H1 (cell line): Measurements from ENCODE around the gene GULP1.

Source experiments
- CREB1 ChIP-seq: IDR thresholded peaks from 2 replicates; pipeline ENCODE4 v1.6.1; 2012; ENCODE audit warnings: inconsistent platforms
- EP300 ChIP-seq, 2 experiments: IDR thresholded peaks; 1 replicate in 1 of 2; 2 replicates in 1 of 2; pipeline ENCODE4 v1.6.1; 2011 to 2012; ENCODE audit warnings: low read depth in 2 of 2, low read length in 2 of 2, mild to moderate bottlenecking in 2 of 2, borderline replicate concordance in 1 of 2, inconsistent platforms in 1 of 2, moderate library complexity in 1 of 2
- EZH2 ChIP-seq: fragments of 200-600 bp; sonication (generic); IDR thresholded peaks from 2 replicates; pipeline ENCODE4 v1.7.1; 2012; ENCODE audit warnings: low read depth, mild to moderate bottlenecking, moderate library complexity, low read length, inconsistent platforms; ENCODE audit not compliant: severe bottlenecking
- HDAC6 ChIP-seq: IDR thresholded peaks from one replicate; pipeline ENCODE4 v1.7.1; 2012; ENCODE audit warnings: low read depth, mild to moderate bottlenecking, inconsistent platforms, low read length, moderate library complexity
- RFX5 ChIP-seq: IDR thresholded peaks from 2 replicates; pipeline ENCODE4 v1.6.1; 2011; ENCODE audit warnings: low read depth, low read length, improper control_type of control experiment, borderline replicate concordance
- ZNF274 ChIP-seq: IDR thresholded peaks from 2 replicates; pipeline ENCODE4 v1.7.0; 2012; ENCODE audit warnings: low read length, borderline replicate concordance; ENCODE audit errors: extremely low read depth
- TF ChIP-seq, protein P1 (sequence below): IDR thresholded peaks from 2 replicates; pipeline ENCODE4 v1.6.1; 2011; ENCODE audit warnings: low read length, improper control_type of control experiment
- TF ChIP-seq, protein P2 (sequence below), 3 experiments: IDR thresholded peaks; 1 replicate in 2 of 3; 2 replicates in 1 of 3; pipeline versions ENCODE4 v1.5.1 to v1.6.1; 2011; ENCODE audit warnings: low read length in 3 of 3, mild to moderate bottlenecking in 3 of 3, inconsistent platforms in 2 of 3, low read depth in 1 of 3, moderate library complexity in 1 of 3; ENCODE audit not compliant: insufficient read depth in 1 of 3; ENCODE audit errors: control extremely low read depth in 1 of 3
- TF ChIP-seq, protein P3 (sequence below): IDR thresholded peaks from 2 replicates; pipeline ENCODE4 v1.6.1; 2012; ENCODE audit warnings: inconsistent platforms

DNA sequence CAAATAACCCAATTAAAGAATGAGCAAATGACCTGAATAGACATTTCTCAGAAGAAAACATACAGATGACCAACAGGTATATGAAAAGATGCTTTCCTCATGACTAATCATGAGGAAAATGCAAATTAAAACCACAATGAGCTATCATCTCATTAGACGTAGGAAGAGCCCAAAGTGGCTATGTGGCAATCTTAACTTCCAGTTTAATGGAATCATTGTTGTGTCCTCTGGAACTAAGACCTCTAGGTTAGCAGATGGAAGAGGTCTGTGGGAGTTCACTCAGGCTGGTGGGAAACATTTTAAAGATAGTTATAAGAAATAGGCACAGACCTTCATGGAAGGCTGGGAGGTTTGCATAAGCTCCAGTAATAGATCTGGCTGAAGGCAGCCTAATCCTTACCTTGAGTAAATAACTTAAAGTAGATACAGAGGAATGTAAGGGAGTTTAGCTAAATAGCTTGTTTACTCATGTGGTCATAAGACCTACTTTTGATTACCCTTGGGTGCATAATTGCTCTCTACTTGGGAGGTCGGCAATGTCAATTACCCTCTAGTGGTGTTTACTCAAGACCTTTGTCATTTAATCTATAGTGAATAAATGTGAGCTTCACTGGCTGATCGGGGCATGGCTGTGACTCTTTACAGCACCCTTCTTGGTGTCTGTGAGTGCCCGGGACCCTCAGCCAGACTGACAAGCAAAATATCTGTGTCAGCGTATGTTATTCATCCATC, 119.0 kb downstream of the GULP1 start:
- TF ChIP-seq, protein P1, sequence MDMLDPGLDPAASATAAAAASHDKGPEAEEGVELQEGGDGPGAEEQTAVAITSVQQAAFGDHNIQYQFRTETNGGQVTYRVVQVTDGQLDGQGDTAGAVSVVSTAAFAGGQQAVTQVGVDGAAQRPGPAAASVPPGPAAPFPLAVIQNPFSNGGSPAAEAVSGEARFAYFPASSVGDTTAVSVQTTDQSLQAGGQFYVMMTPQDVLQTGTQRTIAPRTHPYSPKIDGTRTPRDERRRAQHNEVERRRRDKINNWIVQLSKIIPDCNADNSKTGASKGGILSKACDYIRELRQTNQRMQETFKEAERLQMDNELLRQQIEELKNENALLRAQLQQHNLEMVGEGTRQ = no peak
- TF ChIP-seq HDAC6 (no peak), ZNF274 (no peak), RFX5 (no peak), CREB1 (no peak), EP300 (IDR thresholded peaks at IDR 0.05; ENCODE audit: borderline replicate concordance in 1 of 2, low read depth in 2 of 2, low read length in 2 of 2) (no peak), EZH2 (no peak)
- TF ChIP-seq, protein P2, sequence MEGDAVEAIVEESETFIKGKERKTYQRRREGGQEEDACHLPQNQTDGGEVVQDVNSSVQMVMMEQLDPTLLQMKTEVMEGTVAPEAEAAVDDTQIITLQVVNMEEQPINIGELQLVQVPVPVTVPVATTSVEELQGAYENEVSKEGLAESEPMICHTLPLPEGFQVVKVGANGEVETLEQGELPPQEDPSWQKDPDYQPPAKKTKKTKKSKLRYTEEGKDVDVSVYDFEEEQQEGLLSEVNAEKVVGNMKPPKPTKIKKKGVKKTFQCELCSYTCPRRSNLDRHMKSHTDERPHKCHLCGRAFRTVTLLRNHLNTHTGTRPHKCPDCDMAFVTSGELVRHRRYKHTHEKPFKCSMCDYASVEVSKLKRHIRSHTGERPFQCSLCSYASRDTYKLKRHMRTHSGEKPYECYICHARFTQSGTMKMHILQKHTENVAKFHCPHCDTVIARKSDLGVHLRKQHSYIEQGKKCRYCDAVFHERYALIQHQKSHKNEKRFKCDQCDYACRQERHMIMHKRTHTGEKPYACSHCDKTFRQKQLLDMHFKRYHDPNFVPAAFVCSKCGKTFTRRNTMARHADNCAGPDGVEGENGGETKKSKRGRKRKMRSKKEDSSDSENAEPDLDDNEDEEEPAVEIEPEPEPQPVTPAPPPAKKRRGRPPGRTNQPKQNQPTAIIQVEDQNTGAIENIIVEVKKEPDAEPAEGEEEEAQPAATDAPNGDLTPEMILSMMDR (IDR thresholded peaks at IDR 0.05; ENCODE audit: control extremely low read depth in 1 of 3, insufficient read depth in 1 of 3, low read depth in 1 of 3, low read length in 3 of 3) = no peak
- TF ChIP-seq, protein P3, sequence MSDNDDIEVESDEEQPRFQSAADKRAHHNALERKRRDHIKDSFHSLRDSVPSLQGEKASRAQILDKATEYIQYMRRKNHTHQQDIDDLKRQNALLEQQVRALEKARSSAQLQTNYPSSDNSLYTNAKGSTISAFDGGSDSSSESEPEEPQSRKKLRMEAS = no peak
